K562 (cell line): Measurements from ENCODE around the gene GINS2.

Experiments used
- EGR1 ChIP-seq: fragments of 450-650 bp; conservative IDR thresholded peaks from 2 replicates; pipeline ENCODE4 v1.6.1; 2017; ENCODE audit warnings: mild to moderate bottlenecking
- ETV5 ChIP-seq: sonication (generic); formaldehyde crosslinking; IDR thresholded peaks from 2 replicates; pipeline ENCODE4 v1.4.0; 2020; ENCODE audit warnings: low read depth, mild to moderate bottlenecking, missing genetic modification reagents
- HMGN3 ChIP-seq: IDR thresholded peaks from 2 replicates; pipeline ENCODE4 v1.6.1; 2011; ENCODE audit warnings: borderline replicate concordance, low read depth, mild to moderate bottlenecking, mixed read lengths, low read length; ENCODE audit not compliant: insufficient read length; ENCODE audit errors: extremely low read depth
- JUND ChIP-seq, 2 experiments: IDR thresholded peaks; 2 replicates in 1 of 2; 3 replicates in 1 of 2; pipeline ENCODE4 v1.6.1; 2011; ENCODE audit warnings: borderline replicate concordance in 2 of 2, low read depth in 2 of 2, low read length in 2 of 2, improper control_type of control experiment in 1 of 2, missing biosample characterization in 1 of 2, missing genetic modification characterization in 1 of 2, missing genetic modification reagents in 1 of 2
- MTF1 ChIP-seq: fragments of 250-450 bp; sonication (Bioruptor Pico); IDR thresholded peaks from 2 replicates; pipeline ENCODE4 v1.9.0; 2021; ENCODE audit warnings: moderate library complexity, mild to moderate bottlenecking, inconsistent platforms, borderline replicate concordance
- RAD51 ChIP-seq: fragments of 450-650 bp; IDR thresholded peaks from 2 replicates; pipeline ENCODE4 v1.7.1; 2016; ENCODE audit warnings: low read depth, mild to moderate bottlenecking, borderline replicate concordance
- ZBTB7A ChIP-seq: IDR thresholded peaks from 2 replicates; pipeline ENCODE4 v1.6.1; 2011; ENCODE audit warnings: low read depth, mild to moderate bottlenecking, low read length, moderate library complexity, borderline replicate concordance; ENCODE audit not compliant: control insufficient read depth
- TF ChIP-seq, protein P1 (sequence below), 3 experiments: IDR thresholded peaks in 2 of 3; conservative IDR thresholded peaks in 1 of 3; 2 replicates each; pipeline ENCODE4 v1.5.1; 2011 to 2012; ENCODE audit warnings: low read length in 3 of 3, mild to moderate bottlenecking in 3 of 3, control low read depth in 2 of 3, improper control_type of control experiment in 1 of 3, inconsistent platforms in 1 of 3, low read depth in 1 of 3, mixed read lengths in 1 of 3, moderate library complexity in 1 of 3; ENCODE audit not compliant: insufficient read depth in 2 of 3
- TF ChIP-seq, protein P2 (sequence below): sonication (generic); formaldehyde crosslinking; IDR thresholded peaks from 2 replicates; pipeline ENCODE4 v1.4.0; 2020; ENCODE audit warnings: mild to moderate bottlenecking, missing genetic modification reagents
- TF ChIP-seq, protein P3 (sequence below): fragments of 250-450 bp; sonication (Bioruptor Pico); IDR thresholded peaks from 2 replicates; pipeline ENCODE4 v1.8.0; 2021; ENCODE audit warnings: mild to moderate bottlenecking, moderate library complexity

- no peak for TF ChIP-seq RAD51
- TF ChIP-seq, protein P1, sequence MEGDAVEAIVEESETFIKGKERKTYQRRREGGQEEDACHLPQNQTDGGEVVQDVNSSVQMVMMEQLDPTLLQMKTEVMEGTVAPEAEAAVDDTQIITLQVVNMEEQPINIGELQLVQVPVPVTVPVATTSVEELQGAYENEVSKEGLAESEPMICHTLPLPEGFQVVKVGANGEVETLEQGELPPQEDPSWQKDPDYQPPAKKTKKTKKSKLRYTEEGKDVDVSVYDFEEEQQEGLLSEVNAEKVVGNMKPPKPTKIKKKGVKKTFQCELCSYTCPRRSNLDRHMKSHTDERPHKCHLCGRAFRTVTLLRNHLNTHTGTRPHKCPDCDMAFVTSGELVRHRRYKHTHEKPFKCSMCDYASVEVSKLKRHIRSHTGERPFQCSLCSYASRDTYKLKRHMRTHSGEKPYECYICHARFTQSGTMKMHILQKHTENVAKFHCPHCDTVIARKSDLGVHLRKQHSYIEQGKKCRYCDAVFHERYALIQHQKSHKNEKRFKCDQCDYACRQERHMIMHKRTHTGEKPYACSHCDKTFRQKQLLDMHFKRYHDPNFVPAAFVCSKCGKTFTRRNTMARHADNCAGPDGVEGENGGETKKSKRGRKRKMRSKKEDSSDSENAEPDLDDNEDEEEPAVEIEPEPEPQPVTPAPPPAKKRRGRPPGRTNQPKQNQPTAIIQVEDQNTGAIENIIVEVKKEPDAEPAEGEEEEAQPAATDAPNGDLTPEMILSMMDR (IDR thresholded peaks at IDR 0.05 in 2 of 3, conservative IDR thresholded peaks at IDR 0.05 in 1 of 3; ENCODE audit: insufficient read depth in 2 of 3, low read depth in 1 of 3, low read length in 3 of 3), result no peak
- TF ChIP-seq, protein P2, sequence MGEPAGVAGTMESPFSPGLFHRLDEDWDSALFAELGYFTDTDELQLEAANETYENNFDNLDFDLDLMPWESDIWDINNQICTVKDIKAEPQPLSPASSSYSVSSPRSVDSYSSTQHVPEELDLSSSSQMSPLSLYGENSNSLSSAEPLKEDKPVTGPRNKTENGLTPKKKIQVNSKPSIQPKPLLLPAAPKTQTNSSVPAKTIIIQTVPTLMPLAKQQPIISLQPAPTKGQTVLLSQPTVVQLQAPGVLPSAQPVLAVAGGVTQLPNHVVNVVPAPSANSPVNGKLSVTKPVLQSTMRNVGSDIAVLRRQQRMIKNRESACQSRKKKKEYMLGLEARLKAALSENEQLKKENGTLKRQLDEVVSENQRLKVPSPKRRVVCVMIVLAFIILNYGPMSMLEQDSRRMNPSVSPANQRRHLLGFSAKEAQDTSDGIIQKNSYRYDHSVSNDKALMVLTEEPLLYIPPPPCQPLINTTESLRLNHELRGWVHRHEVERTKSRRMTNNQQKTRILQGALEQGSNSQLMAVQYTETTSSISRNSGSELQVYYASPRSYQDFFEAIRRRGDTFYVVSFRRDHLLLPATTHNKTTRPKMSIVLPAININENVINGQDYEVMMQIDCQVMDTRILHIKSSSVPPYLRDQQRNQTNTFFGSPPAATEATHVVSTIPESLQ (CRISPR knock-in tag), result no peak
- TF ChIP-seq HMGN3, result no peak
- TF ChIP-seq, protein P3, sequence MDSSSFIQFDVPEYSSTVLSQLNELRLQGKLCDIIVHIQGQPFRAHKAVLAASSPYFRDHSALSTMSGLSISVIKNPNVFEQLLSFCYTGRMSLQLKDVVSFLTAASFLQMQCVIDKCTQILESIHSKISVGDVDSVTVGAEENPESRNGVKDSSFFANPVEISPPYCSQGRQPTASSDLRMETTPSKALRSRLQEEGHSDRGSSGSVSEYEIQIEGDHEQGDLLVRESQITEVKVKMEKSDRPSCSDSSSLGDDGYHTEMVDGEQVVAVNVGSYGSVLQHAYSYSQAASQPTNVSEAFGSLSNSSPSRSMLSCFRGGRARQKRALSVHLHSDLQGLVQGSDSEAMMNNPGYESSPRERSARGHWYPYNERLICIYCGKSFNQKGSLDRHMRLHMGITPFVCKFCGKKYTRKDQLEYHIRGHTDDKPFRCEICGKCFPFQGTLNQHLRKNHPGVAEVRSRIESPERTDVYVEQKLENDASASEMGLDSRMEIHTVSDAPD, result no peak
- no peak for TF ChIP-seq ETV5 (CRISPR knock-in tag)
- no peak for TF ChIP-seq EGR1
- no peak for TF ChIP-seq JUND (IDR thresholded peaks at IDR 0.05; ENCODE audit: borderline replicate concordance, low read depth, low read length)
- TF ChIP-seq JUND (tag; IDR thresholded peaks at IDR 0.05; ENCODE audit: borderline replicate concordance, low read depth, low read length), result no peak
- 0 out of 2 replicates have a peak, but pooled peaks have one; percentile 28 for TF ChIP-seq ZBTB7A
- no peak for TF ChIP-seq MTF1 (CRISPR knock-in tag)
Measured at GRCh38 chr16:85651629-85652430, 36.9 kb downstream of the GINS2 start.
